GM23338 (cell line): ENCODE results near the gene NFKB1. TPM values are rescaled to one million over a fixed set of nuclear protein-coding genes. Genes with fewer than 3 reads are reported as not detected.

ENCODE experiments used
- ATAC-seq: fragments of 200-7000 bp; cut with Tn5 transposase; 3 replicates; pipeline ENCODE4 v1.9.1; 2020
- DNase-seq: peaks from one replicate; pipeline ENCODE4 v3.0.0-alpha.2; 2015; ENCODE audit warnings: low spot score
- H2AFZ ChIP-seq: fragments of 200-600 bp; sonication (generic); 2 replicates; pipeline ENCODE4 v1.8.0; 2016; ENCODE audit warnings: antibody characterized with exemption, mild to moderate bottlenecking, moderate library complexity
- H3F3A ChIP-seq: fragments of 200-600 bp; sonication (generic); replicated peaks from 2 replicates; pipeline ENCODE4 v1.8.0; 2017; ENCODE audit warnings: antibody characterized with exemption, mixed run types, low read depth
- H3K27ac ChIP-seq: fragments of 200-600 bp; sonication (generic); 2 replicates; pipeline ENCODE4 v1.6.1; 2016; ENCODE audit warnings: low read depth
- H3K27me3 ChIP-seq: fragments of 200-600 bp; sonication (generic); 2 replicates; pipeline ENCODE4 v1.8.0; 2016; ENCODE audit warnings: mild to moderate bottlenecking, mixed run types, moderate library complexity; ENCODE audit not compliant: insufficient read depth
- H3K36me3 ChIP-seq: fragments of 200-600 bp; sonication (generic); 2 replicates; pipeline ENCODE4 v1.8.0; 2016; ENCODE audit warnings: mild to moderate bottlenecking; ENCODE audit not compliant: insufficient read depth
- H3K4me1 ChIP-seq: fragments of 200-600 bp; sonication (generic); 2 replicates; pipeline ENCODE4 v1.8.0; 2016; ENCODE audit warnings: mild to moderate bottlenecking, moderate library complexity; ENCODE audit not compliant: insufficient read depth
- H3K4me2 ChIP-seq: fragments of 200-600 bp; sonication (generic); 2 replicates; pipeline ENCODE4 v1.7.1; 2017; ENCODE audit warnings: mixed run types
- H3K4me3 ChIP-seq: fragments of 200-600 bp; sonication (generic); 2 replicates; pipeline ENCODE4 v1.6.1; 2016; ENCODE audit warnings: mixed run types
- H3K79me2 ChIP-seq: fragments of 200-600 bp; sonication (generic); replicated peaks from 2 replicates; pipeline ENCODE4 v1.8.0; 2017; ENCODE audit warnings: mild to moderate bottlenecking; ENCODE audit not compliant: insufficient read depth
- H3K9me2 ChIP-seq: fragments of 200-600 bp; sonication (generic); 2 replicates; pipeline ENCODE4 v1.8.0; 2017; ENCODE audit not compliant: insufficient read depth
- H4K20me1 ChIP-seq: fragments of 200-600 bp; sonication (generic); replicated peaks from 2 replicates; pipeline ENCODE4 v1.8.0; 2017; ENCODE audit warnings: mild to moderate bottlenecking; ENCODE audit not compliant: insufficient read depth
- H3K27ac Mint-ChIP-seq: 2 replicates; pipeline ENCODE4 v1.8.0; 2020; ENCODE audit warnings: inconsistent platforms, mild to moderate bottlenecking, moderate library complexity, mixed read lengths
- H3K27me3 Mint-ChIP-seq: 3 replicates; pipeline ENCODE4 v1.8.0; 2022; ENCODE audit warnings: low read depth, mild to moderate bottlenecking, moderate library complexity, mixed read lengths, inconsistent platforms; ENCODE audit not compliant: insufficient read depth, poor library complexity
- H3K36me3 Mint-ChIP-seq: 3 replicates; pipeline ENCODE4 v1.8.0; 2021; ENCODE audit warnings: low read depth, mild to moderate bottlenecking, inconsistent platforms, moderate library complexity, mixed read lengths
- H3K4me1 Mint-ChIP-seq: 3 replicates; pipeline ENCODE4 v1.8.0; 2020; ENCODE audit warnings: mild to moderate bottlenecking, inconsistent platforms, mixed read lengths
- H3K4me3 Mint-ChIP-seq: 3 replicates; pipeline ENCODE4 v1.8.0; 2021; ENCODE audit warnings: moderate library complexity, mild to moderate bottlenecking, inconsistent platforms, mixed read lengths
- H3K9me3 Mint-ChIP-seq: 3 replicates; pipeline ENCODE4 v1.8.0; 2020; ENCODE audit warnings: moderate library complexity, mild to moderate bottlenecking, inconsistent platforms, mixed read lengths
- CREB1 ChIP-seq: fragments of 250-450 bp; sonication (Bioruptor Pico); IDR thresholded peaks from 2 replicates; pipeline ENCODE4 v1.5.0; 2020; ENCODE audit warnings: low read depth, mild to moderate bottlenecking, moderate library complexity
- CTCF ChIP-seq, 2 experiments: fragments of 200-600 bp in 1 of 2; sonication (generic) in 1 of 2; conservative IDR thresholded peaks; 2 replicates each; pipeline versions ENCODE4 v1.5.1 to v1.6.1; 2016 to 2017; ENCODE audit warnings: antibody characterized with exemption in 2 of 2, low read depth in 2 of 2, mild to moderate bottlenecking in 2 of 2, moderate library complexity in 1 of 2
- EZH2 ChIP-seq: fragments of 200-600 bp; sonication (generic); IDR thresholded peaks from one replicate; pipeline ENCODE4 v1.8.0; 2017; ENCODE audit warnings: antibody characterized with exemption, mild to moderate bottlenecking, low read depth; ENCODE audit not compliant: unreplicated experiment
- EZH2phosphoT487 ChIP-seq: fragments of 200-600 bp; sonication (generic); IDR thresholded peaks from one replicate; pipeline ENCODE4 v1.8.1; 2018; ENCODE audit warnings: antibody characterized with exemption; ENCODE audit not compliant: unreplicated experiment
- JUNB ChIP-seq: IDR thresholded peaks from one replicate; pipeline ENCODE4 v1.6.1; 2016; ENCODE audit warnings: antibody characterized with exemption; ENCODE audit not compliant: unreplicated experiment
- NANOG ChIP-seq: IDR thresholded peaks from 2 replicates; pipeline ENCODE4 v1.6.1; 2016; ENCODE audit warnings: antibody characterized with exemption, borderline replicate concordance
- POLR2AphosphoS5 ChIP-seq: IDR thresholded peaks from 2 replicates; pipeline ENCODE4 v1.6.1; 2016; ENCODE audit warnings: antibody characterized with exemption, low read depth
- STAT1 ChIP-seq: IDR thresholded peaks from one replicate; pipeline ENCODE4 v1.6.1; 2016; ENCODE audit warnings: antibody characterized with exemption; ENCODE audit not compliant: unreplicated experiment
- ZNF114 ChIP-seq: fragments of 250-450 bp; sonication (Bioruptor Pico); IDR thresholded peaks from 2 replicates; pipeline ENCODE4 v1.5.0; 2020; ENCODE audit warnings: mild to moderate bottlenecking, moderate library complexity
- ZNF331 ChIP-seq: fragments of 250-450 bp; sonication (Bioruptor Pico); IDR thresholded peaks from 2 replicates; pipeline ENCODE4 v1.5.0; 2020; ENCODE audit warnings: low read depth, mild to moderate bottlenecking, moderate library complexity
- ZNF462 ChIP-seq: fragments of 250-450 bp; sonication (Bioruptor Pico); IDR thresholded peaks from 2 replicates; pipeline ENCODE4 v1.5.0; 2020; ENCODE audit warnings: mild to moderate bottlenecking, moderate library complexity
- polyA plus RNA-seq: library from polyadenylated mRNA; unstranded; fragments of >200 nt; fragmentation: Nextera tagmentation; extraction: Ambion mirVana; gene quantifications from 2 replicates; pipeline ENCODE4 v1.2.1, GENCODE V29; 2016
- total RNA-seq: library from RNA; depleted of rRNA; stranded (reverse); fragments of >200 nt; shearing (Covaris generic); gene quantifications from 2 replicates; pipeline ENCODE4 v1.2.3, GENCODE V29; 2014
- TF ChIP-seq, protein P1 (sequence below): IDR thresholded peaks from one replicate; pipeline ENCODE4 v1.6.1; 2018; ENCODE audit warnings: antibody characterized with exemption; ENCODE audit not compliant: unreplicated experiment
- TF ChIP-seq, protein P2 (sequence below): IDR thresholded peaks from 2 replicates; pipeline ENCODE4 v1.6.1; 2016; ENCODE audit warnings: antibody characterized with exemption

NFKB1 gene
- total and polyA plus RNA-seq, 2 experiments from 2014 or later, result 0.82 to 4.6 TPM

- no peaks in the 10 kb centered on the region for H3K27me3 Mint-ChIP-seq
- H3K27ac Mint-ChIP-seq, result no peak overlapping the region
- no peaks in the 10 kb centered on the region for H3K79me2 ChIP-seq
- H3K27me3 ChIP-seq, result no peaks in the 10 kb centered on the region
- ATAC-seq (peak; percentile 49), DNase-seq (no peak)
- H3K36me3 Mint-ChIP-seq, result no peaks in the 10 kb centered on the region
- H3F3A ChIP-seq, result no peaks in the 10 kb centered on the region
- H3K9me3 Mint-ChIP-seq, result no peaks in the 10 kb centered on the region
- no peaks in the 10 kb centered on the region for H3K36me3 ChIP-seq
- TF ChIP-seq CREB1 (CRISPR knock-in tag) (no peak), POLR2AphosphoS5 (no peak), EZH2phosphoT487 (no peak), ZNF331 (CRISPR knock-in tag) (no peak), JUNB (no peak), ZNF462 (CRISPR knock-in tag) (no peak), EZH2 (no peak), STAT1 (no peak), CTCF (conservative IDR thresholded peaks at IDR 0.05; ENCODE audit: low read depth in 2 of 2) (no peak), NANOG (no peak), ZNF114 (CRISPR knock-in tag) (no peak)
- TF ChIP-seq, protein P1, sequence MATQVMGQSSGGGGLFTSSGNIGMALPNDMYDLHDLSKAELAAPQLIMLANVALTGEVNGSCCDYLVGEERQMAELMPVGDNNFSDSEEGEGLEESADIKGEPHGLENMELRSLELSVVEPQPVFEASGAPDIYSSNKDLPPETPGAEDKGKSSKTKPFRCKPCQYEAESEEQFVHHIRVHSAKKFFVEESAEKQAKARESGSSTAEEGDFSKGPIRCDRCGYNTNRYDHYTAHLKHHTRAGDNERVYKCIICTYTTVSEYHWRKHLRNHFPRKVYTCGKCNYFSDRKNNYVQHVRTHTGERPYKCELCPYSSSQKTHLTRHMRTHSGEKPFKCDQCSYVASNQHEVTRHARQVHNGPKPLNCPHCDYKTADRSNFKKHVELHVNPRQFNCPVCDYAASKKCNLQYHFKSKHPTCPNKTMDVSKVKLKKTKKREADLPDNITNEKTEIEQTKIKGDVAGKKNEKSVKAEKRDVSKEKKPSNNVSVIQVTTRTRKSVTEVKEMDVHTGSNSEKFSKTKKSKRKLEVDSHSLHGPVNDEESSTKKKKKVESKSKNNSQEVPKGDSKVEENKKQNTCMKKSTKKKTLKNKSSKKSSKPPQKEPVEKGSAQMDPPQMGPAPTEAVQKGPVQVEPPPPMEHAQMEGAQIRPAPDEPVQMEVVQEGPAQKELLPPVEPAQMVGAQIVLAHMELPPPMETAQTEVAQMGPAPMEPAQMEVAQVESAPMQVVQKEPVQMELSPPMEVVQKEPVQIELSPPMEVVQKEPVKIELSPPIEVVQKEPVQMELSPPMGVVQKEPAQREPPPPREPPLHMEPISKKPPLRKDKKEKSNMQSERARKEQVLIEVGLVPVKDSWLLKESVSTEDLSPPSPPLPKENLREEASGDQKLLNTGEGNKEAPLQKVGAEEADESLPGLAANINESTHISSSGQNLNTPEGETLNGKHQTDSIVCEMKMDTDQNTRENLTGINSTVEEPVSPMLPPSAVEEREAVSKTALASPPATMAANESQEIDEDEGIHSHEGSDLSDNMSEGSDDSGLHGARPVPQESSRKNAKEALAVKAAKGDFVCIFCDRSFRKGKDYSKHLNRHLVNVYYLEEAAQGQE, result no peak
- TF ChIP-seq, protein P2, sequence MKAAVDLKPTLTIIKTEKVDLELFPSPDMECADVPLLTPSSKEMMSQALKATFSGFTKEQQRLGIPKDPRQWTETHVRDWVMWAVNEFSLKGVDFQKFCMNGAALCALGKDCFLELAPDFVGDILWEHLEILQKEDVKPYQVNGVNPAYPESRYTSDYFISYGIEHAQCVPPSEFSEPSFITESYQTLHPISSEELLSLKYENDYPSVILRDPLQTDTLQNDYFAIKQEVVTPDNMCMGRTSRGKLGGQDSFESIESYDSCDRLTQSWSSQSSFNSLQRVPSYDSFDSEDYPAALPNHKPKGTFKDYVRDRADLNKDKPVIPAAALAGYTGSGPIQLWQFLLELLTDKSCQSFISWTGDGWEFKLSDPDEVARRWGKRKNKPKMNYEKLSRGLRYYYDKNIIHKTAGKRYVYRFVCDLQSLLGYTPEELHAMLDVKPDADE, result no peak
- H3K4me3 Mint-ChIP-seq, result no peak overlapping the region
- H3K4me2 ChIP-seq, result no peak overlapping the region
- H3K4me3 ChIP-seq, result no peak overlapping the region
- H2AFZ ChIP-seq, result no peak overlapping the region
- H3K4me1 ChIP-seq, result no peaks in the 10 kb centered on the region
- no peaks in the 10 kb centered on the region for H3K9me2 ChIP-seq
- peaks cover 3% of the 10 kb centered on the region; the same call in 2 of the 3 replicates for H3K4me1 Mint-ChIP-seq
- no peak overlapping the region for H3K27ac ChIP-seq
- no peaks in the 10 kb centered on the region for H4K20me1 ChIP-seq
Measured at GRCh38 chr4:102551958-102552565, 50.9 kb downstream of the NFKB1 start.
